GM23248 (cell line): ENCODE data around the gene SLC25A48.

Experiments
- EZH2 ChIP-seq: fragments of 200-600 bp; sonication (generic); IDR thresholded peaks from 2 replicates; pipeline ENCODE4 v1.6.1; 2018; ENCODE audit warnings: antibody characterized with exemption, mild to moderate bottlenecking; ENCODE audit not compliant: insufficient read depth, poor library complexity, severe bottlenecking
- EZH2phosphoT487 ChIP-seq: fragments of 200-600 bp; sonication (generic); IDR thresholded peaks from 2 replicates; pipeline ENCODE4 v1.6.1; 2018; ENCODE audit warnings: antibody characterized with exemption, moderate library complexity, mild to moderate bottlenecking, low read depth; ENCODE audit not compliant: insufficient read depth

GRCh38 chr5:135913713-135914626 is 79.5 kb downstream of the SLC25A48 start:
- no peak for TF ChIP-seq EZH2phosphoT487
- no peak for TF ChIP-seq EZH2
